GM19468 (cell line): ENCODE measurements around the gene CNDP2.
A peak's percentile ranks its signal among the peaks of the same experiment; 100 is the strongest.

Experiments
- ATAC-seq: cut with Tn5 transposase; IDR thresholded peaks from one replicate; pipeline ENCODE4 v1.9.1; 2021; ENCODE audit warnings: mild to moderate bottlenecking, moderate library complexity, moderate number of reproducible peaks; ENCODE audit not compliant: unreplicated experiment; ENCODE audit errors: extremely low read depth

The CNDP2 gene

GRCh38 chr18:74468547-74469061 is 27.6 kb upstream of the CNDP2 start:
- no peak for ATAC-seq

GRCh38 chr18:74472312-74472711 is 23.9 kb upstream of the CNDP2 start:
- no peak for ATAC-seq

GRCh38 chr18:74473976-74474640 is 22.1 kb upstream of the CNDP2 start:
- ATAC-seq = no peak

GRCh38 chr18:74476140-74476539 is 20.0 kb upstream of the CNDP2 start:
- ATAC-seq = no peak

- no peak for ATAC-seq
Observed at GRCh38 chr18:74477771-74478170, 18.4 kb upstream of the CNDP2 start.

GRCh38 chr18:74478316-74478715 is 17.8 kb upstream of the CNDP2 start:
- no peak for ATAC-seq

GRCh38 chr18:74478880-74479279 is 17.3 kb upstream of the CNDP2 start:
- ATAC-seq = no peak

- no peak for ATAC-seq
Observed at GRCh38 chr18:74479486-74480148, 16.5 kb upstream of the CNDP2 start.

GRCh38 chr18:74480149-74480651 is 16.0 kb upstream of the CNDP2 start:
- ATAC-seq = no peak

GRCh38 chr18:74482697-74483096 is 13.5 kb upstream of the CNDP2 start:
- ATAC-seq = no peak

GRCh38 chr18:74486119-74486849 is 9.9 kb upstream of the CNDP2 start:
- no peak for ATAC-seq

- no peak for ATAC-seq
Observed at GRCh38 chr18:74488354-74488753, 7.8 kb upstream of the CNDP2 start.

- ATAC-seq = no peak
Observed at GRCh38 chr18:74488864-74489263, 7.3 kb upstream of the CNDP2 start.

- no peak for ATAC-seq
Observed at GRCh38 chr18:74489676-74490075, 6.5 kb upstream of the CNDP2 start.

- no peak for ATAC-seq
Observed at GRCh38 chr18:74492259-74492658, 3.9 kb upstream of the CNDP2 start.

GRCh38 chr18:74493689-74494088 is 2.5 kb upstream of the CNDP2 start:
- ATAC-seq = no peak

GRCh38 chr18:74494514-74494913 is 1.6 kb upstream of the CNDP2 start:
- no peak for ATAC-seq

GRCh38 chr18:74496508-74497323 is 553 bp downstream of the CNDP2 start:
- peak; percentile 3 for ATAC-seq

- no peak for ATAC-seq
Observed at GRCh38 chr18:74497324-74497676, 1.1 kb downstream of the CNDP2 start.

- no peak for ATAC-seq
Observed at GRCh38 chr18:74497778-74498177, 1.6 kb downstream of the CNDP2 start.
